Activated T-helper 17 cell treated with anti-CD3 and anti-CD28 coated beads, Interleukin-2, amount 50 U/mL, for 72 hours (primary cell): Measurements from ENCODE around the gene RGN. TPM values are rescaled to one million over a fixed set of nuclear protein-coding genes. Genes with fewer than 3 reads are reported as not detected.

Experiments
- total RNA-seq, 2 donors: library from RNA; stranded (reverse); gene quantifications; one replicate each; pipeline ENCODE4 v1.2.3, GENCODE V29; 2022

RGN gene
- total RNA-seq, 2 donors from 2014 or later, result not detected

Other genes starting within 250 kb of the RGN start
- gene RP2, start 241.4 kb upstream of the RGN start, total RNA-seq, result 1 to 10 TPM; 6.6 to 7.1 TPM
- 1 to 10 TPM in 1 of 2 donors, under 1 TPM in 1; 0.54 to 1.3 TPM for gene JADE3, start 166.0 kb upstream of the RGN start, total RNA-seq
- 10 to 100 TPM; 72.3 to 94.4 TPM for gene NDUFB11, start 66.3 kb downstream of the RGN start, total RNA-seq
- gene RBM10, start 66.8 kb downstream of the RGN start, total RNA-seq, result 10 to 100 TPM; 54.3 to 57.9 TPM
- gene UBA1, start 115.4 kb downstream of the RGN start, total RNA-seq, result 100 to 1,000 TPM; 227 to 255 TPM
- 10 to 100 TPM; 58.3 to 71.5 TPM for gene CDK16, start 140.2 kb downstream of the RGN start, total RNA-seq
- 10 to 100 TPM; 24.0 to 26.6 TPM for gene USP11, start 154.6 kb downstream of the RGN start, total RNA-seq